Fibroblast of skin of left quadriceps (primary cell): ENCODE data around the gene SLC25A41.

Experiments
- DNase-seq, 2 experiments: peaks; one replicate each; pipeline ENCODE4 v3.0.0-alpha.2; 2013; ENCODE audit warnings: low read depth in 2 of 2

The SLC25A41 gene

GRCh38 chr19:6433663-6434062 lies at the start of gene SLC25A41:
Gene SLC25A41, minus strand, starts transcription at chr19:6433763. Its CDS starts 70 bp downstream, at chr19:6433693.
- no peak for DNase-seq

DNA sequence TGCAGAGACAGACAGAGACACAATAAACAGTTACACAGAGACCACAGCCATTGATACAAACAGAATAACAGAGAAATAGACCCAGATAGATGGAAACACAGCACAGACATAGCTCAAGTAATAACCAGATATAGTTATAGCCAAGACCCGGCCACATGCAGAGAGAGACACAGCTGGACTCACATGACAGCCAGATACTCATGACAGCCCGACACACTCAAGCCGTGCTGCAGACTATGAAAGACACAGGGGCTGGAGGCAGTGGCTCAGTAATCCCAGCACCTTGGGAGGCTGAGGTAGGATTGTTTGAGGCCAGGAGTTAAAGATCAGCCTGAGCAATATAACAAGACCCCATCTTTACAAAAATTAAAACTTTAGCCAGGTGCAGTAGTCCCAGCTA lies 49.7 kb upstream of the SLC25A41 start:
- no peak for DNase-seq

DNA sequence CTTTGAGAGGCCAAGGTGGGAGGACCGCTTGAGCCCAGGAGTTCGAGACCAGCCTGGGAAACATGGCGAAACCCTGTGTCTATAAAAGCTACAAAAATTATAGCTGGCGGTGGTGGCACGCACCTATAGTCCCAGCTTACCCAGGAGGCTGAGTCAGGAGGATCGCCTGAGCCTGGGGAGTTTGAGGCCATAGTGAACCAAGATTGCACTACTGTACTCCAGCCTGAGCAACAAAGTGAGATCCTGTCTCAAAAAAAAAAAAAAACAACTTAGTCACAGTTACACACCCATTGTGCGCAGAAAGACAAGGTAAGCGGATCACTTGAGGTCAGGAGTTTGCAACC lies 48.8 kb upstream of the SLC25A41 start:
- DNase-seq, result no peak

- no peak for DNase-seq
Measured at GRCh38 chr19:6481541-6482342, 48.2 kb upstream of the SLC25A41 start, which contains the start of gene DENND1C. Gene DENND1C, minus strand, starts transcription at chr19:6481787. Its CDS starts 92 bp downstream, at chr19:6481695.

GRCh38 chr19:6480848-6481415 lies 47.4 kb upstream of the SLC25A41 start:
- no peak for DNase-seq

DNA sequence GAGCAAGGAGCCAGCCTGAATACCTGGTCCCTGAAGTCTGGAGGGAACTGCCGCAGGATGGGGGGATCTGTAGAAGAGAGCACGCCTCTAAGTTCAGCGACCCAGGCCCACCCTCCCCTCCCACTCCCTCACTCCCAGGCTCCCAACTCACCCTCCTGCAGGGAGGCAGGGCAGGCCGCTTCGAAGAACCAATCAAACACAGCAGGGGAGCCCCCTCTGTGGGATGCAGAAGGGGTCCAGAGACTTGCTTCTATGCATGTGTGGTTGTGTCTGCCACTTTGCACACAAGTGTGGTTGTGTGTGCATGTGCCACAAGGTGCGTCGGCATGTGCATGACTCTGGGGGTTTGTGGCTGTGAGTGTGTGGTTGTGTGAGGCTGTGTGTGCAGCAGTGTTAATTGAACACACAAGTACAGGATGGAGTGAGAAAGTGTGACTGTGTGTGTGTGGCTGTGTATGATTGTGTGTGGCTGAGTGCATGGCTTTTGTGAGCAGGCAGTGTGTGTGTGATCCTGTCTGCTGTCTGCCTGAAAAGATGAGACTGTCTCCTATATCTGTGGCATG lies 46.4 kb upstream of the SLC25A41 start:
- DNase-seq, result no peak

GRCh38 chr19:6478815-6479214 lies 45.3 kb upstream of the SLC25A41 start:
- no peak for DNase-seq

- DNase-seq, result no peak
Measured at GRCh38 chr19:6476896-6477431, 43.4 kb upstream of the SLC25A41 start.

GRCh38 chr19:6476155-6476895 lies 42.8 kb upstream of the SLC25A41 start:
- peak; percentile 10 to 13 for DNase-seq

DNA sequence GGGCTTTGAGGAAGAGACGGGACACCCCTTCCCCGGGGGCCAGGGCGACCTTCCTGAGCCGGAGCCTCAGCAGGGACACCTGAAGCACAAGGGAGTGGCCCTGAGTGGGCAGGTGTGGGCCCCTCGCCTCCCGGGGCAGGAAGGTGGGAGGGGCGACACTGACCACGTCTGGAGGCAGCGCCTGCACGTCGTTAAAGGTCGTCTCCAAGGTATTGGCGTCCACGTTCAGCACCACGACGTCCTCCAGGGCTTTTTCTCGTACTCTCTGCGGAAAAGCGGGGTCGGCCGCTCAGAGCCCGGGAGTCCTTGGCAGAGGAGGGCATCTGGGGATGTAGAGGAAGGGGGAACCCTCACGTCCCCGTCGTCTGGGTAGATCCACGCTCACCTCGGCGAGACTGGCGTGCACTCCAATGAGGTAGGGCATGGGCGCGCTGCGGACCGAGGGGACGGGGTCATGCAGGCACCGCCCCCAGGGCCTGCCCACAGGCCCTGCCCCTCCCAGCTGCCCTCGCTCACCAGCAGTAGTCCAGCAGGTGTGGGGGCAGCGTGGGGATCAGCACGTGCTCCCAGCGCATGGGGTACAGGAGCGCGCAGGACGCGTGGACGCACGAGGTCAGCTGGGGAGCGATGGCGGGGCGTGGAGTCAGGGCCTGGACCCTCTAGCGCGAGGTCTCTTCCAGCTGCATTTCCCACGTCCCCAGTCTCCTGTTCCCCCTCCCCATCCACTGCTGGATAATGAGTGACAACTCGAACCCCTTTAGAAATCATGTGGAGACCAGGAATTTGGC lies 42.0 kb upstream of the SLC25A41 start:
- DNase-seq, result no peak

GRCh38 chr19:6473647-6474046 lies 40.1 kb upstream of the SLC25A41 start:
- DNase-seq, result no peak

GRCh38 chr19:6472713-6473112 lies 39.1 kb upstream of the SLC25A41 start:
- no peak for DNase-seq

DNA sequence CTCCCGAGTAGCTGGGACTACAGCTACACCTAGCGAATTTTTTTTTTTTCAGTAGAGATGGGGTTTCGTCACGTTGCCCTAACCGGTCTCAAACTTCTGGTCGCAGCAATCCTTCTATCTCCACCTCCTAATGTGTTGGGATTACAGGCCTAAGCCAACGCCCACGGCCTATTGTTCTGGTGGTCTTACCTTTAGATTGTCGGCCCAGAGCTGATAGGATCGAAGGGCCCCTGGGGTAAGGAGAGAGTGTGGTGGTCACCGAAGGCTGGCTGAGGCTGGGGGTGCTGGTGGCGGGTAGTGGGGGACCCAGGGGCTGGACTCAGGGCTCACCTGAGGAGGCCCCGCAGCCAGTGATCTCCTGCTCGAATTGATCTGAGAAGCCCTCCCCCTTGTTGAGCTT lies 37.5 kb upstream of the SLC25A41 start:
- no peak for DNase-seq

GRCh38 chr19:6470173-6470572 lies 36.6 kb upstream of the SLC25A41 start:
- no peak for DNase-seq

- no peak for DNase-seq
Measured at GRCh38 chr19:6467384-6467783, 33.8 kb upstream of the SLC25A41 start.

GRCh38 chr19:6466526-6467248 lies 33.1 kb upstream of the SLC25A41 start:
- no peak for DNase-seq

DNA sequence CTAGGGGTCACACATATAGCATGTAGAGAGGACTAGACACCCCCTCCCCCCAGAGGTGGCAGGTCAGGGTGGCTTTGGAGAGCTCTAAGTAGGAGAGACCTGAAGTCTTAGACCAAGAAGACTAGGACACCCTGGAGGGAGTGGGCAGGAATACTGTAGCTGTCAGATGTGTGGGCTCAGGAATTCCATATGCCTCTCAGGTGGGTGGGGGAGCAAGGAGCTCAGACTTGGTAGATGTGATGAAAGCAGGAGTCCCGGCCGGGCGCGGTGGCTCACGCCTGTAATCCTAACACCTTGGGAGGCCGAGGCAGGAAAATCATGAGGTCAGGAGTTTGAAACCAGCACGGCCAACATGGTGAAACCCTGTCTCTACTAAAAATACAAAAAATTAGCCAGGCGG lies 32.1 kb upstream of the SLC25A41 start:
- DNase-seq, result no peak

DNA sequence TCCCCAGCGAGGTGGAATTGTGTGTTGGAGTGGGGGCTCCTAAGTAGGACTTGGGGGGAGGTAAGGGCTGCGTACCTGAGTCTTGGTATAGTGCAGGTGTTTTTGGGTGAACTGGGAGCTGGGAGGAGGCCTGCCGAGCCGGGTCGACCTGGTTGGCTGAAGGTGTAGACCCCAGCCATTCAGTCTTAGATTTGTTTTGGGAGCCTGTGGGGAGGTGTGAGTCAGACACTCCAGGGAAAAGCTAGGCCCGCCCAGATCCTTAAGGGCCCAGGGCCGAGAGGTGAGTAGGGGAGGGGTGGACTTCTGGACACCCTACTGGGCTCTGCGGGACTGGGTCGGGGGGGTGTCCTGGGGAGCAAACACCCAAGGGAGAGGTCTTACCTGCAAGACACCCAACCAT lies 31.4 kb upstream of the SLC25A41 start:
- DNase-seq, result no peak

DNA sequence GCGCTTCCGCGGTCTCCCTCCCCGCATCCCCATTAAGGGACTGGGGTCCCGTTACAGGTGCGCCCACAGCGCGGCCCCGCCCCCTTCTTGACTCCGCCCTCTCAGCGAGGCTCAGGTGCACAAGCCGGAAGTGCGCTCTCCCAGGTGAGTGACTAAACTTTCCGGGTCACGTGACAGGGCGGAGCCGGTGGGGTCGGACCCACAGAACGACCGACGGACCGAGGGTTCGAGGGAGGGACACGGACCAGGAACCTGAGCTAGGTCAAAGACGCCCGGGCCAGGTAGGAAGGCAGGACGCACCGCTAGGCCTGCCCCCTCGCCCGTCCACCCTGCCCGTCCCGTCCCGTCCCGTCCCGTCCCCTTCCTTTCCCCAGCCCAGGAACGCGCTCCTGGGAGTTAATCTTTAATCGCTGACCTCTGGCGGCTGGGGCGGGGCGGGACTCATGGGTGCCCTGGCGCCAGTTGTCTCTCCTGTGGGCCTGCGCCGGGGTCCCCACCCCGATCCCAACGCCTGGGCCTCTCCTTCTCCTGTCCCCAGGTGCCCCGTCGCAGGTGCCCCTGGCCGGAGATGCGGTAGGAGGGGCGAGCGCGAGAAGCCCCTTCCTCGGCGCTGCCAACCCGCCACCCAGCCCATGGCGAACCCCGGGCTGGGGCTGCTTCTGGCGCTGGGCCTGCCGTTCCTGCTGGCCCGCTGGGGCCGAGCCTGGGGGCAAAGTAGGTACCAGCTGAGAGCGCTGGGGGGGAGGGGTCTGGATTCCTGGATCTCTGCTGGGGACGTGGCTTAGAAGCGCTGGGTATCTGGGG lies 30.7 kb upstream of the SLC25A41 start, which contains the start of gene CRB3:
Gene CRB3, plus strand, starts transcription at position 202 of the 804 bp plus-strand sequence. Its CDS starts 431 bp downstream, at position 633.
- DNase-seq, result no peak
